ENCODE results near the gene SUGCT. TPM values are rescaled to one million over a fixed set of nuclear protein-coding genes. Genes with fewer than 3 reads are reported as not detected.

SUGCT gene
- polyA plus RNA-seq, 1 of the 3 experiments (the other 2 are of a cell fraction): 53.7 TPM

GRCh38 chr7:40211276-40212003, 76.6 kb downstream of the SUGCT start:
- H3F3A ChIP-seq (replicated peaks; ENCODE audit: insufficient read depth): peaks cover 17% of the 10 kb centered on the region
- H3K9me2 ChIP-seq: no peaks in the 10 kb centered on the region
- H3K27ac ChIP-seq (ENCODE audit: low read depth in 2 of 2, low read length in 1 of 2): peak overlapping the region in 1 of 2 experiments; percentile 52; a peak in 3 of 4 replicates
- DNase-seq: no peak
- no peaks in the 10 kb centered on the region for H3K27me3 ChIP-seq (ENCODE audit: insufficient read depth)
- H3K36me3 ChIP-seq (replicated peaks in 1 of 2; ENCODE audit: control insufficient read depth in 1 of 2, insufficient read depth in 2 of 2, low read length in 1 of 2): no peaks in the 10 kb centered on the region
- TF ChIP-seq POLR2AphosphoS5 (IDR thresholded peaks at IDR 0.05; ENCODE audit: low read depth, low read length): no peak
- TF ChIP-seq TAF1 (IDR thresholded peaks at IDR 0.05; ENCODE audit: borderline replicate concordance, low read depth, low read length): no peak
- TF ChIP-seq FOXJ3 (CRISPR knock-in tag; IDR thresholded peaks at IDR 0.05): no peak
- TF ChIP-seq JUND (IDR thresholded peaks at IDR 0.05): peak; percentile 21; the same call in 1 of the 2 replicates
- TF ChIP-seq EP300 (IDR thresholded peaks at IDR 0.05; ENCODE audit: borderline replicate concordance in 1 of 2, low read depth in 1 of 2, low read length in 1 of 2): peak in 1 of 2 experiments; percentile 42; a peak in 1 of 4 replicates
- TF ChIP-seq, protein P1, sequence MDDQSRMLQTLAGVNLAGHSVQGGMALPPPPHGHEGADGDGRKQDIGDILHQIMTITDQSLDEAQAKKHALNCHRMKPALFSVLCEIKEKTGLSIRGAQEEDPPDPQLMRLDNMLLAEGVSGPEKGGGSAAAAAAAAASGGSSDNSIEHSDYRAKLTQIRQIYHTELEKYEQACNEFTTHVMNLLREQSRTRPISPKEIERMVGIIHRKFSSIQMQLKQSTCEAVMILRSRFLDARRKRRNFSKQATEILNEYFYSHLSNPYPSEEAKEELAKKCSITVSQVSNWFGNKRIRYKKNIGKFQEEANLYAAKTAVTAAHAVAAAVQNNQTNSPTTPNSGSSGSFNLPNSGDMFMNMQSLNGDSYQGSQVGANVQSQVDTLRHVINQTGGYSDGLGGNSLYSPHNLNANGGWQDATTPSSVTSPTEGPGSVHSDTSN (IDR thresholded peaks at IDR 0.05): peak; percentile 28; the same call in 1 of the 2 replicates
- no peaks in the 10 kb centered on the region for H4K20me1 ChIP-seq (ENCODE audit: insufficient read depth)
- ChIA-PET CTCF (interaction anchor here (1.2 to 1.8 kb wide), 3 partner anchors 21 to 1485 kb away, joined by 3 to 10 read pairs (median 4); no protein-coding TSS in a partner anchor), POLR2A (no interaction called here)
- no peak overlapping the region for H3K4me2 ChIP-seq
- H3K4me3 ChIP-seq (ENCODE audit: low read depth in 2 of 2, low read length in 1 of 2): no peak overlapping the region
- no peaks in the 10 kb centered on the region for H3K4me1 ChIP-seq (ENCODE audit: control insufficient read depth in 1 of 2, insufficient read depth in 2 of 2, low read depth in 1 of 2, low read length in 1 of 2)
- H3K9ac ChIP-seq: peak overlapping the region; percentile 9; the same call in 1 of the 2 replicates
- no peaks in the 10 kb centered on the region for H3K9me3 ChIP-seq
- H2AFZ ChIP-seq (ENCODE audit: low read depth): no peak overlapping the region
- no peaks in the 10 kb centered on the region for H3K79me2 ChIP-seq (ENCODE audit: insufficient read depth)
- 89% methylated on average over 5 of the region's 5 CpGs for WGBS (ENCODE audit: low lambda C conversion rate)

DNA sequence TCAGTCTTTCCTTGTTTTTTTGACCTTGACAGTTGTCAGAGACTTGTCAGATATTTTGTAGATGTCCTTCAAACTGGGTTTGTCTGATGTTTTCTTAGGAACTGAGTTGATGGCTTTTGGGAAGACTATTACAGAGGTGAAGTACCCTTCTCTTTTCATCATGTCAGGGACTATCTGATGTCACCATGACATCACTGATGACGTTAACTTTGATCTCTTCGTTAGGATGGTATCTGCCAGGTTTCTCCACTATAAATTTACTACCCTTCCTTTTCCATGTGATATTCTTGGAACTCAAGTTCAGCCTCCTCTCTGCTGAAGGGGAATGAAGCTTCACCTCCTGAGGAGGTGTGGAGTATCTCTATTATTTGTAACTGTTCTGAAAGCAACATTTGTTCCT, 78.5 kb downstream of the SUGCT start:
- Histone ChIP-seq H3K9me2 (no peaks in the 10 kb centered on the region), H3F3A (replicated peaks; ENCODE audit: insufficient read depth) (peaks cover 16% of the 10 kb centered on the region), H3K27ac (ENCODE audit: low read depth in 2 of 2, low read length in 1 of 2) (no peak overlapping the region), H3K27me3 (ENCODE audit: insufficient read depth) (no peaks in the 10 kb centered on the region), H3K4me1 (ENCODE audit: control insufficient read depth in 1 of 2, insufficient read depth in 2 of 2, low read depth in 1 of 2, low read length in 1 of 2) (no peaks in the 10 kb centered on the region), H3K9ac (no peak overlapping the region), H3K4me3 (ENCODE audit: low read depth in 2 of 2, low read length in 1 of 2) (no peak overlapping the region), H2AFZ (ENCODE audit: low read depth) (no peak overlapping the region), H3K36me3 (replicated peaks in 1 of 2; ENCODE audit: control insufficient read depth in 1 of 2, insufficient read depth in 2 of 2, low read length in 1 of 2) (no peaks in the 10 kb centered on the region), H3K79me2 (ENCODE audit: insufficient read depth) (no peaks in the 10 kb centered on the region), H4K20me1 (ENCODE audit: insufficient read depth) (no peaks in the 10 kb centered on the region), H3K4me2 (no peak overlapping the region), H3K9me3 (no peaks in the 10 kb centered on the region)
- CTCF ChIA-PET: interaction anchor here (1.8 kb wide), 1 partner anchor 19 kb away, joined by 6 read pairs; no protein-coding TSS in a partner anchor
- 86% methylated on average over 2 of the region's 2 CpGs for WGBS (ENCODE audit: low lambda C conversion rate)
- no peak for DNase-seq
- POLR2A ChIA-PET: no interaction called here
- no peak for TF ChIP-seq SMC3 (IDR thresholded peaks at IDR 0.05; ENCODE audit: low read depth, low read length)
- no peak for TF ChIP-seq ELF1 (IDR thresholded peaks at IDR 0.05)
- TF ChIP-seq, protein P2, sequence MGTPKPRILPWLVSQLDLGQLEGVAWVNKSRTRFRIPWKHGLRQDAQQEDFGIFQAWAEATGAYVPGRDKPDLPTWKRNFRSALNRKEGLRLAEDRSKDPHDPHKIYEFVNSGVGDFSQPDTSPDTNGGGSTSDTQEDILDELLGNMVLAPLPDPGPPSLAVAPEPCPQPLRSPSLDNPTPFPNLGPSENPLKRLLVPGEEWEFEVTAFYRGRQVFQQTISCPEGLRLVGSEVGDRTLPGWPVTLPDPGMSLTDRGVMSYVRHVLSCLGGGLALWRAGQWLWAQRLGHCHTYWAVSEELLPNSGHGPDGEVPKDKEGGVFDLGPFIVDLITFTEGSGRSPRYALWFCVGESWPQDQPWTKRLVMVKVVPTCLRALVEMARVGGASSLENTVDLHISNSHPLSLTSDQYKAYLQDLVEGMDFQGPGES (IDR thresholded peaks at IDR 0.05; ENCODE audit: low read depth, low read length): no peak
- TF ChIP-seq, protein P3, sequence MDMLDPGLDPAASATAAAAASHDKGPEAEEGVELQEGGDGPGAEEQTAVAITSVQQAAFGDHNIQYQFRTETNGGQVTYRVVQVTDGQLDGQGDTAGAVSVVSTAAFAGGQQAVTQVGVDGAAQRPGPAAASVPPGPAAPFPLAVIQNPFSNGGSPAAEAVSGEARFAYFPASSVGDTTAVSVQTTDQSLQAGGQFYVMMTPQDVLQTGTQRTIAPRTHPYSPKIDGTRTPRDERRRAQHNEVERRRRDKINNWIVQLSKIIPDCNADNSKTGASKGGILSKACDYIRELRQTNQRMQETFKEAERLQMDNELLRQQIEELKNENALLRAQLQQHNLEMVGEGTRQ (IDR thresholded peaks at IDR 0.05; ENCODE audit: borderline replicate concordance, low read depth, low read length): no peak
- TF ChIP-seq EZH2phosphoT487 (IDR thresholded peaks at IDR 0.05; ENCODE audit: borderline replicate concordance, low read depth): no peak
- no peak for TF ChIP-seq EP300 (IDR thresholded peaks at IDR 0.05; ENCODE audit: borderline replicate concordance in 1 of 2, low read depth in 1 of 2, low read length in 1 of 2)
- TF ChIP-seq, protein P4, sequence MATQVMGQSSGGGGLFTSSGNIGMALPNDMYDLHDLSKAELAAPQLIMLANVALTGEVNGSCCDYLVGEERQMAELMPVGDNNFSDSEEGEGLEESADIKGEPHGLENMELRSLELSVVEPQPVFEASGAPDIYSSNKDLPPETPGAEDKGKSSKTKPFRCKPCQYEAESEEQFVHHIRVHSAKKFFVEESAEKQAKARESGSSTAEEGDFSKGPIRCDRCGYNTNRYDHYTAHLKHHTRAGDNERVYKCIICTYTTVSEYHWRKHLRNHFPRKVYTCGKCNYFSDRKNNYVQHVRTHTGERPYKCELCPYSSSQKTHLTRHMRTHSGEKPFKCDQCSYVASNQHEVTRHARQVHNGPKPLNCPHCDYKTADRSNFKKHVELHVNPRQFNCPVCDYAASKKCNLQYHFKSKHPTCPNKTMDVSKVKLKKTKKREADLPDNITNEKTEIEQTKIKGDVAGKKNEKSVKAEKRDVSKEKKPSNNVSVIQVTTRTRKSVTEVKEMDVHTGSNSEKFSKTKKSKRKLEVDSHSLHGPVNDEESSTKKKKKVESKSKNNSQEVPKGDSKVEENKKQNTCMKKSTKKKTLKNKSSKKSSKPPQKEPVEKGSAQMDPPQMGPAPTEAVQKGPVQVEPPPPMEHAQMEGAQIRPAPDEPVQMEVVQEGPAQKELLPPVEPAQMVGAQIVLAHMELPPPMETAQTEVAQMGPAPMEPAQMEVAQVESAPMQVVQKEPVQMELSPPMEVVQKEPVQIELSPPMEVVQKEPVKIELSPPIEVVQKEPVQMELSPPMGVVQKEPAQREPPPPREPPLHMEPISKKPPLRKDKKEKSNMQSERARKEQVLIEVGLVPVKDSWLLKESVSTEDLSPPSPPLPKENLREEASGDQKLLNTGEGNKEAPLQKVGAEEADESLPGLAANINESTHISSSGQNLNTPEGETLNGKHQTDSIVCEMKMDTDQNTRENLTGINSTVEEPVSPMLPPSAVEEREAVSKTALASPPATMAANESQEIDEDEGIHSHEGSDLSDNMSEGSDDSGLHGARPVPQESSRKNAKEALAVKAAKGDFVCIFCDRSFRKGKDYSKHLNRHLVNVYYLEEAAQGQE (IDR thresholded peaks at IDR 0.05; ENCODE audit: low read depth, low read length): no peak
- TF ChIP-seq TAF1 (IDR thresholded peaks at IDR 0.05; ENCODE audit: borderline replicate concordance, low read depth, low read length): no peak
- no peak for TF ChIP-seq NFIC (IDR thresholded peaks at IDR 0.05; ENCODE audit: borderline replicate concordance)

Data from SK-N-SH (cell line).